GM12878 (cell line): ENCODE data around the gene SMG6. TPM values are rescaled to one million over a fixed set of nuclear protein-coding genes. Genes with fewer than 3 reads are reported as not detected.

Experiments used
- CEBPZ ChIP-seq: fragments of 150-350 bp; IDR thresholded peaks from 2 replicates; pipeline ENCODE4 v1.6.1; 2016; ENCODE audit warnings: low read depth, low read length
- CHD1 ChIP-seq: IDR thresholded peaks from 2 replicates; pipeline ENCODE4 v1.6.1; 2012; ENCODE audit warnings: low read depth, low read length, improper control_type of control experiment
- EED ChIP-seq: sonication (generic); IDR thresholded peaks from 2 replicates; pipeline ENCODE4 v1.6.1; 2016; ENCODE audit warnings: antibody characterized with exemption, low read depth
- EGR1 ChIP-seq, 2 experiments: IDR thresholded peaks; 1 replicate in 1 of 2; 2 replicates in 1 of 2; pipeline ENCODE4 v1.6.1; 2011 to 2012; ENCODE audit warnings: low read depth in 2 of 2, low read length in 2 of 2, borderline replicate concordance in 1 of 2, mild to moderate bottlenecking in 1 of 2, moderate library complexity in 1 of 2
- ESRRA ChIP-seq: IDR thresholded peaks from 2 replicates; pipeline ENCODE4 v1.6.1; 2012; ENCODE audit warnings: mild to moderate bottlenecking, low read length, improper control_type of control experiment
- FOS ChIP-seq: IDR thresholded peaks from 3 replicates; pipeline ENCODE4 v1.6.1; 2011; ENCODE audit warnings: borderline replicate concordance; ENCODE audit not compliant: insufficient read length; ENCODE audit errors: extremely low read depth
- IKZF1 ChIP-seq: fragments of 450-650 bp; conservative IDR thresholded peaks from 2 replicates; pipeline ENCODE4 v1.6.1; 2017; ENCODE audit warnings: antibody characterized with exemption, mild to moderate bottlenecking
- IRF3 ChIP-seq: fragments of 450-650 bp; IDR thresholded peaks from 2 replicates; pipeline ENCODE4 v1.6.1; 2014; ENCODE audit warnings: mild to moderate bottlenecking
- KAT2A ChIP-seq: conservative IDR thresholded peaks from 2 replicates; pipeline ENCODE4 v1.6.1; 2011; ENCODE audit warnings: low read depth, low read length; ENCODE audit not compliant: control insufficient read depth
- LARP7 ChIP-seq: fragments of 450-650 bp; IDR thresholded peaks from 2 replicates; pipeline ENCODE4 v1.6.1; 2017; ENCODE audit warnings: mild to moderate bottlenecking
- MTA2 ChIP-seq: fragments of 450-650 bp; IDR thresholded peaks from 2 replicates; pipeline ENCODE4 v1.6.1; 2016; ENCODE audit warnings: low read depth, mild to moderate bottlenecking, moderate library complexity
- MYC ChIP-seq: IDR thresholded peaks from 2 replicates; pipeline ENCODE4 v1.6.1; 2011; ENCODE audit warnings: mild to moderate bottlenecking, low read length, moderate library complexity, inconsistent platforms; ENCODE audit not compliant: insufficient read depth, insufficient replicate concordance, insufficient read length, severe bottlenecking
- NR2C1 ChIP-seq: fragments of 450-650 bp; IDR thresholded peaks from 2 replicates; pipeline ENCODE4 v1.6.1; 2017; ENCODE audit warnings: antibody characterized with exemption, mild to moderate bottlenecking, moderate library complexity
- NR2C2 ChIP-seq: IDR thresholded peaks from 2 replicates; pipeline ENCODE4 v1.6.1; 2011; ENCODE audit warnings: borderline replicate concordance, low read depth; ENCODE audit not compliant: control insufficient read depth, insufficient read length
- PAX5 ChIP-seq: IDR thresholded peaks from 2 replicates; pipeline ENCODE4 v1.6.1; 2011; ENCODE audit warnings: low read depth, low read length, borderline replicate concordance
- PAX8 ChIP-seq: fragments of 450-650 bp; IDR thresholded peaks from 2 replicates; pipeline ENCODE4 v1.6.1; 2017; ENCODE audit warnings: mild to moderate bottlenecking, moderate library complexity
- PML ChIP-seq: IDR thresholded peaks from 2 replicates; pipeline ENCODE4 v1.6.1; 2012; ENCODE audit warnings: low read length, inconsistent platforms
- POLR2A ChIP-seq: IDR thresholded peaks from 2 replicates; pipeline ENCODE4 v1.6.1; 2011; ENCODE audit warnings: low read depth, mild to moderate bottlenecking, low read length
- POU2F2 ChIP-seq: IDR thresholded peaks from 3 replicates; pipeline ENCODE4 v1.6.1; 2011; ENCODE audit warnings: low read depth, mild to moderate bottlenecking, low read length, borderline replicate concordance
- RB1 ChIP-seq: fragments of 450-650 bp; formaldehyde crosslinking; IDR thresholded peaks from 2 replicates; pipeline ENCODE4 v1.6.1; 2017; ENCODE audit warnings: mild to moderate bottlenecking, borderline replicate concordance
- SREBF2 ChIP-seq: IDR thresholded peaks from 2 replicates; pipeline ENCODE4 v1.6.1; 2012; ENCODE audit warnings: mild to moderate bottlenecking, low read length
- SRF ChIP-seq, 2 experiments: IDR thresholded peaks; 2 replicates each; pipeline ENCODE4 v1.6.1; 2011; ENCODE audit warnings: low read depth in 2 of 2, low read length in 2 of 2, mild to moderate bottlenecking in 1 of 2, moderate library complexity in 1 of 2
- SUPT20H ChIP-seq: IDR thresholded peaks from 2 replicates; pipeline ENCODE4 v1.6.1; 2011; ENCODE audit warnings: low read depth, mild to moderate bottlenecking, low read length, moderate library complexity, borderline replicate concordance; ENCODE audit not compliant: control insufficient read depth
- TCF12 ChIP-seq: IDR thresholded peaks from 2 replicates; pipeline ENCODE4 v1.6.1; 2011; ENCODE audit warnings: low read depth, mild to moderate bottlenecking, low read length
- ZNF207 ChIP-seq: fragments of 450-650 bp; IDR thresholded peaks from 2 replicates; pipeline ENCODE4 v1.6.1; 2014; ENCODE audit warnings: antibody characterized with exemption, mild to moderate bottlenecking, borderline replicate concordance
- ZNF24 ChIP-seq: fragments of 450-650 bp; IDR thresholded peaks from 2 replicates; pipeline ENCODE4 v1.6.1; 2017; ENCODE audit warnings: antibody characterized with exemption, mild to moderate bottlenecking
- ZNF274 ChIP-seq: IDR thresholded peaks from one replicate; pipeline ENCODE4 v1.8.0; 2011; ENCODE audit not compliant: insufficient read length, insufficient read depth
- ZNF622 ChIP-seq: fragments of 450-650 bp; IDR thresholded peaks from 2 replicates; pipeline ENCODE4 v1.6.1; 2017; ENCODE audit warnings: mild to moderate bottlenecking, inconsistent platforms
- ZSCAN29 ChIP-seq: fragments of 450-650 bp; IDR thresholded peaks from 2 replicates; pipeline ENCODE4 v1.6.1; 2017; ENCODE audit warnings: mild to moderate bottlenecking, moderate library complexity
- ZZZ3 ChIP-seq: IDR thresholded peaks from 2 replicates; pipeline ENCODE4 v1.6.1; 2011; ENCODE audit warnings: low read depth; ENCODE audit not compliant: control insufficient read depth, insufficient read length
- polyA plus RNA-seq, 11 experiments: library from polyadenylated mRNA; depleted of rRNA in 4 of 11; unstranded in 6 of 11; stranded (reverse) in 5 of 11; fragments of >200 nt; fragmentation: Nextera tagmentation in 4 of 11; fragmentation: Illumina TruSeq in 1 of 11; extraction: Ambion mirVana in 4 of 11; extraction: Trizol in 1 of 11; gene quantifications; 1 replicate in 1 of 11; 2 replicates in 10 of 11; pipeline versions ENCODE4 v1.2.1 to v1.2.3, GENCODE V29; 2011 to 2016; ENCODE audit warnings: inconsistent platforms in 2 of 11, missing spikeins in 2 of 11, low read depth in 1 of 11
- total RNA-seq, 4 experiments: library from RNA; depleted of rRNA in 3 of 4; stranded (reverse); fragments of >200 nt in 3 of 4; fragmentation: Illumina TruSeq in 1 of 4; extraction: Trizol in 1 of 4; gene quantifications; 2 replicates each; pipeline versions ENCODE4 v1.2.1 to v1.2.3, GENCODE V29; 2013 to 2021

SMG6 gene
- total and polyA plus RNA-seq, 10 of the 15 experiments (the other 5 are each of a cell fraction or from before 2014, with no cell fraction given): 0.58 to 28.7 (median 15.7) TPM

- TF ChIP-seq ESRRA (no peak), FOS (no peak), EGR1 (IDR thresholded peaks at IDR 0.05; ENCODE audit: borderline replicate concordance in 1 of 2, low read depth in 2 of 2, low read length in 2 of 2) (no peak), ZNF622 (no peak), ZNF274 (no peak), ZNF207 (no peak), CEBPZ (no peak), POLR2A (peak; percentile 61), SUPT20H (no peak), POU2F2 (peak; percentile 77; the same call in 1 of the 3 replicates), PAX8 (no peak), ZZZ3 (no peak), SREBF2 (no peak), PML (peak; percentile 54; the same call in 1 of the 2 replicates), TCF12 (peak; percentile 94), ZNF24 (no peak), EED (peak; percentile 88), MYC (no peak), RB1 (no peak), IKZF1 (peak; percentile 88), LARP7 (peak; percentile 56; the same call in 1 of the 2 replicates), IRF3 (no peak), KAT2A (no peak), MTA2 (peak; percentile 63), PAX5 (peak; percentile 75), ZSCAN29 (peak; percentile 65; the same call in 1 of the 2 replicates), SRF (IDR thresholded peaks at IDR 0.05; ENCODE audit: low read depth in 2 of 2, low read length in 2 of 2) (peak in 1 of 2 experiments; percentile 70; a peak in 1 of 4 replicates), CHD1 (0 out of 2 replicates have a peak, but pooled peaks have one; percentile 78), NR2C2 (no peak), NR2C1 (no peak)
Observed at GRCh38 chr17:2259769-2260536, 43.6 kb downstream of the SMG6 start (continued).
